Neural progenitor cell (in vitro differentiated cells): ENCODE results near the gene BANF1. TPM values are rescaled to one million over a fixed set of nuclear protein-coding genes. Genes with fewer than 3 reads are reported as not detected.

Experiments used
- DNase-seq: peaks from one replicate; pipeline ENCODE4 v3.0.0-alpha.2; 2016; ENCODE audit warnings: low spot score
- H2AFZ ChIP-seq: fragments of 200-600 bp; sonication (generic); replicated peaks from 2 replicates; pipeline ENCODE4 v1.6.1; 2016; ENCODE audit warnings: antibody characterized with exemption
- H3F3A ChIP-seq: fragments of 200-600 bp; sonication (generic); 2 replicates; pipeline ENCODE4 v1.6.1; 2016; ENCODE audit warnings: antibody characterized with exemption, low read depth
- H3K27ac ChIP-seq: fragments of 200-600 bp; sonication (generic); 2 replicates; pipeline ENCODE4 v1.5.1; 2016; ENCODE audit warnings: mild to moderate bottlenecking
- H3K27me3 ChIP-seq: fragments of 200-600 bp; sonication (generic); 2 replicates; pipeline ENCODE4 v1.6.1; 2016; ENCODE audit warnings: mild to moderate bottlenecking, moderate library complexity
- H3K36me3 ChIP-seq: fragments of 200-600 bp; sonication (generic); 2 replicates; pipeline ENCODE4 v1.5.1; 2016
- H3K4me1 ChIP-seq: fragments of 200-600 bp; sonication (generic); 2 replicates; pipeline ENCODE4 v1.6.1; 2016; ENCODE audit warnings: mixed run types
- H3K4me2 ChIP-seq: fragments of 200-600 bp; sonication (generic); 2 replicates; pipeline ENCODE4 v1.6.1; 2016
- H3K4me3 ChIP-seq: fragments of 200-600 bp; sonication (generic); 2 replicates; pipeline ENCODE4 v1.5.1; 2016
- H3K79me2 ChIP-seq: fragments of 200-600 bp; sonication (generic); 2 replicates; pipeline ENCODE4 v1.6.1; 2016; ENCODE audit warnings: low read depth
- H3K9ac ChIP-seq: fragments of 200-600 bp; sonication (generic); 2 replicates; pipeline ENCODE4 v1.6.1; 2016
- H3K9me3 ChIP-seq: fragments of 200-600 bp; sonication (generic); 2 replicates; pipeline ENCODE4 v1.5.1; 2016; ENCODE audit warnings: low read depth
- H4K20me1 ChIP-seq: fragments of 200-600 bp; sonication (generic); 2 replicates; pipeline ENCODE4 v1.6.1; 2016; ENCODE audit warnings: low read depth
- H3K27ac Mint-ChIP-seq: 3 replicates; pipeline ENCODE4 v1.8.0; 2021; ENCODE audit warnings: mixed read lengths
- H3K27me3 Mint-ChIP-seq: 2 replicates; pipeline ENCODE4 v1.8.0; 2022; ENCODE audit warnings: low read depth, mild to moderate bottlenecking, inconsistent platforms, moderate library complexity, mixed read lengths; ENCODE audit not compliant: insufficient read depth
- H3K36me3 Mint-ChIP-seq: 3 replicates; pipeline ENCODE4 v1.8.0; 2021; ENCODE audit warnings: mixed read lengths
- H3K4me1 Mint-ChIP-seq: 3 replicates; pipeline ENCODE4 v1.8.0; 2021; ENCODE audit warnings: mixed read lengths
- H3K4me3 Mint-ChIP-seq: 3 replicates; pipeline ENCODE4 v1.8.0; 2021; ENCODE audit warnings: mild to moderate bottlenecking, moderate library complexity, mixed read lengths
- H3K9me3 Mint-ChIP-seq: 3 replicates; pipeline ENCODE4 v1.8.0; 2020; ENCODE audit warnings: mixed read lengths
- CTCF ChIP-seq: fragments of 200-600 bp; sonication (generic); IDR thresholded peaks from 2 replicates; pipeline ENCODE4 v1.5.1; 2017; ENCODE audit warnings: antibody characterized with exemption, mild to moderate bottlenecking
- EZH2 ChIP-seq: fragments of 200-600 bp; sonication (generic); IDR thresholded peaks from 2 replicates; pipeline ENCODE4 v1.6.1; 2017; ENCODE audit warnings: antibody characterized with exemption, mild to moderate bottlenecking, moderate library complexity
- EZH2phosphoT487 ChIP-seq: fragments of 200-600 bp; sonication (generic); IDR thresholded peaks from 2 replicates; pipeline ENCODE4 v1.6.1; 2017; ENCODE audit warnings: antibody characterized with exemption
- total RNA-seq: library from RNA; depleted of rRNA; stranded (reverse); fragments of >200 nt; gene quantifications from 2 replicates; pipeline ENCODE4 v1.2.3, GENCODE V29; 2015; ENCODE audit warnings: low replicate concordance

The BANF1 gene
- total RNA-seq, 1 donor from 2014 or later = 39.8 TPM

GRCh38 chr11:65958291-65958690 is 44.0 kb upstream of the BANF1 start:
- Mint-ChIP-seq H3K9me3 (no peaks in the 10 kb centered on the region), H3K36me3 (peaks cover 10% of the 10 kb centered on the region), H3K4me1 (peaks cover 19% of the 10 kb centered on the region), H3K4me3 (no peak overlapping the region), H3K27ac (no peak overlapping the region), H3K27me3 (peaks cover 3% of the 10 kb centered on the region)
- H3K27me3 ChIP-seq = no peaks in the 10 kb centered on the region
- peaks cover 4% of the 10 kb centered on the region for H3F3A ChIP-seq
- H3K4me3 ChIP-seq = no peak overlapping the region
- peaks cover 9% of the 10 kb centered on the region for H3K4me1 ChIP-seq
- H4K20me1 ChIP-seq = peaks cover 11% of the 10 kb centered on the region
- no peaks in the 10 kb centered on the region for H3K36me3 ChIP-seq
- H3K9me3 ChIP-seq = no peaks in the 10 kb centered on the region
- H3K79me2 ChIP-seq = peaks cover 18% of the 10 kb centered on the region
- no peak overlapping the region for H2AFZ ChIP-seq
- no peak overlapping the region for H3K27ac ChIP-seq
- TF ChIP-seq EZH2 = no peak
- no peak for TF ChIP-seq EZH2phosphoT487
- TF ChIP-seq CTCF = no peak
- H3K4me2 ChIP-seq = no peak overlapping the region
- H3K9ac ChIP-seq = peak overlapping the region; percentile 60
- DNase-seq = no peak

- H3K27ac ChIP-seq = no peak overlapping the region
Measured at GRCh38 chr11:65958774-65959420, 43.4 kb upstream of the BANF1 start.

GRCh38 chr11:65960824-65961266 is 41.5 kb upstream of the BANF1 start:
- Mint-ChIP-seq H3K4me1 (peaks cover 24% of the 10 kb centered on the region), H3K27me3 (peaks cover 6% of the 10 kb centered on the region), H3K4me3 (peak overlapping the region; percentile 98), H3K27ac (peak overlapping the region; percentile 99), H3K36me3 (peaks cover 16% of the 10 kb centered on the region), H3K9me3 (no peaks in the 10 kb centered on the region)
- Histone ChIP-seq H3K79me2 (peaks cover 31% of the 10 kb centered on the region), H3K9me3 (no peaks in the 10 kb centered on the region), H3K9ac (peak overlapping the region; percentile 52), H4K20me1 (peaks cover 18% of the 10 kb centered on the region), H3F3A (peaks cover 4% of the 10 kb centered on the region), H2AFZ (peak overlapping the region; percentile 70), H3K36me3 (no peaks in the 10 kb centered on the region), H3K4me1 (peaks cover 9% of the 10 kb centered on the region), H3K4me2 (peak overlapping the region; percentile 88), H3K27me3 (no peaks in the 10 kb centered on the region), H3K27ac (peak overlapping the region; percentile 73), H3K4me3 (peak overlapping the region; percentile 93)
- DNase-seq = no peak
- no peak for TF ChIP-seq EZH2
- no peak for TF ChIP-seq CTCF
- TF ChIP-seq EZH2phosphoT487 = no peak

More at GRCh38 chr11:65958774-65959420, 43.4 kb upstream of the BANF1 start:
- Histone ChIP-seq H3F3A (peaks cover 4% of the 10 kb centered on the region), H2AFZ (no peak overlapping the region), H3K79me2 (peaks cover 24% of the 10 kb centered on the region), H3K9ac (peak overlapping the region; percentile 60), H3K4me1 (peaks cover 9% of the 10 kb centered on the region), H3K27me3 (no peaks in the 10 kb centered on the region), H3K36me3 (no peaks in the 10 kb centered on the region), H3K4me3 (no peak overlapping the region), H3K9me3 (no peaks in the 10 kb centered on the region), H3K4me2 (no peak overlapping the region), H4K20me1 (peaks cover 15% of the 10 kb centered on the region)
- H3K27me3 Mint-ChIP-seq = peaks cover 3% of the 10 kb centered on the region
- DNase-seq = no peak
- H3K9me3 Mint-ChIP-seq = no peaks in the 10 kb centered on the region
- H3K36me3 Mint-ChIP-seq = peaks cover 10% of the 10 kb centered on the region
- H3K4me3 Mint-ChIP-seq = no peak overlapping the region
- TF ChIP-seq EZH2 = no peak
- TF ChIP-seq CTCF = no peak
- no peak for TF ChIP-seq EZH2phosphoT487
- peaks cover 22% of the 10 kb centered on the region for H3K4me1 Mint-ChIP-seq
- H3K27ac Mint-ChIP-seq = no peak overlapping the region
